NT2/D1 (cell line): Measurements from ENCODE around the gene OGFRL1.

Experiments
- SUZ12 ChIP-seq: IDR thresholded peaks from 2 replicates; pipeline ENCODE4 v1.6.1; 2011; ENCODE audit not compliant: insufficient read length, insufficient read depth; ENCODE audit errors: extremely low read depth
- YY1 ChIP-seq: IDR thresholded peaks from 2 replicates; pipeline ENCODE4 v1.6.1; 2011; ENCODE audit not compliant: insufficient read length, insufficient read depth
- ZNF274 ChIP-seq: IDR thresholded peaks from 2 replicates; pipeline ENCODE4 v1.6.1; 2011; ENCODE audit warnings: mild to moderate bottlenecking, low read depth, low read length

GRCh38 chr6:71333697-71334096 lies 45.1 kb downstream of the OGFRL1 start:
- no peak for TF ChIP-seq YY1
- no peak for TF ChIP-seq SUZ12
- no peak for TF ChIP-seq ZNF274
